Type B pancreatic cell (in vitro differentiated cells): ENCODE measurements around the gene CIRBP. TPM values are rescaled to one million over a fixed set of nuclear protein-coding genes. Genes with fewer than 3 reads are reported as not detected.

Experiments used
- DNase-seq: peaks from one replicate; pipeline ENCODE4 v3.0.0; 2021; ENCODE audit warnings: mixed read lengths; ENCODE audit not compliant: unreplicated experiment; ENCODE audit errors: extremely low spot score
- H3K27ac Mint-ChIP-seq: 2 replicates; pipeline ENCODE4 v1.8.0; 2021; ENCODE audit warnings: mild to moderate bottlenecking, mixed read lengths
- H3K27me3 Mint-ChIP-seq: 2 replicates; pipeline ENCODE4 v1.8.0; 2021; ENCODE audit warnings: mixed read lengths
- H3K36me3 Mint-ChIP-seq: 2 replicates; pipeline ENCODE4 v1.8.0; 2021; ENCODE audit warnings: mixed read lengths
- H3K4me1 Mint-ChIP-seq: one replicate; pipeline ENCODE4 v1.8.0; 2021; ENCODE audit warnings: mixed read lengths; ENCODE audit not compliant: unreplicated experiment
- H3K4me3 Mint-ChIP-seq: 2 replicates; pipeline ENCODE4 v1.8.0; 2021; ENCODE audit warnings: mild to moderate bottlenecking, mixed read lengths
- H3K9me3 Mint-ChIP-seq: 2 replicates; pipeline ENCODE4 v1.8.0; 2021; ENCODE audit warnings: mixed read lengths
- total RNA-seq: library from RNA; stranded (reverse); gene quantifications from 2 replicates; pipeline ENCODE4 v1.2.1, GENCODE V29; 2021; ENCODE audit warnings: low replicate concordance
- TF ChIP-seq, protein P1 (sequence below): fragments of 200-600 bp; sonication (generic); conservative IDR thresholded peaks from 2 replicates; pipeline ENCODE4 v1.5.0; 2021; ENCODE audit warnings: antibody characterized with exemption, mild to moderate bottlenecking

The CIRBP gene
- total RNA-seq, 1 donor from 2014 or later, result 421 TPM

GRCh38 chr19:1287354-1288225 lies 18.5 kb downstream of the CIRBP start:
- Mint-ChIP-seq H3K36me3 (no peaks in the 10 kb centered on the region), H3K27me3 (peaks cover 7% of the 10 kb centered on the region), H3K4me3 (peak overlapping the region; percentile 72), H3K27ac (no peak overlapping the region), H3K9me3 (no peaks in the 10 kb centered on the region), H3K4me1 (peaks cover 10% of the 10 kb centered on the region)
- no peak for DNase-seq
- TF ChIP-seq, protein P1, sequence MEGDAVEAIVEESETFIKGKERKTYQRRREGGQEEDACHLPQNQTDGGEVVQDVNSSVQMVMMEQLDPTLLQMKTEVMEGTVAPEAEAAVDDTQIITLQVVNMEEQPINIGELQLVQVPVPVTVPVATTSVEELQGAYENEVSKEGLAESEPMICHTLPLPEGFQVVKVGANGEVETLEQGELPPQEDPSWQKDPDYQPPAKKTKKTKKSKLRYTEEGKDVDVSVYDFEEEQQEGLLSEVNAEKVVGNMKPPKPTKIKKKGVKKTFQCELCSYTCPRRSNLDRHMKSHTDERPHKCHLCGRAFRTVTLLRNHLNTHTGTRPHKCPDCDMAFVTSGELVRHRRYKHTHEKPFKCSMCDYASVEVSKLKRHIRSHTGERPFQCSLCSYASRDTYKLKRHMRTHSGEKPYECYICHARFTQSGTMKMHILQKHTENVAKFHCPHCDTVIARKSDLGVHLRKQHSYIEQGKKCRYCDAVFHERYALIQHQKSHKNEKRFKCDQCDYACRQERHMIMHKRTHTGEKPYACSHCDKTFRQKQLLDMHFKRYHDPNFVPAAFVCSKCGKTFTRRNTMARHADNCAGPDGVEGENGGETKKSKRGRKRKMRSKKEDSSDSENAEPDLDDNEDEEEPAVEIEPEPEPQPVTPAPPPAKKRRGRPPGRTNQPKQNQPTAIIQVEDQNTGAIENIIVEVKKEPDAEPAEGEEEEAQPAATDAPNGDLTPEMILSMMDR, result no peak

DNA sequence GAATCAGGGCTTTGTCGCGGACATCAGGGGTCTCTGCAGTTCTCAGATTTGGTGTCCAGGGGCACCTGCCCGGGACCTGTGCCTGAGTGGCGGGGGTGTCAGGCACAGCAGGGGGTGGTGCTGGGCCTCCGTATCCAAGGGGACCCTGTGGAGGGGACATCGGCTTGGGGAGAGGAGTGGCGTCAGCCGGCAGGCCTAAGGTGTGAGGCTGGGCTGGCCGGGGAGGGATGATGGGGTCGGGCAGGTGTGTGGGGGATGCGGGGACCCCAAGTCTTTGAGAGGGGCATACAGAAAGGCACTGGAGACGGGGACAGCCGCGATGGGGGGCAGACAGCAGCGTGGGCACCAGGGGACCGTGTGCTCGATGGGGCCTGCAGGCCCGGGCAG lies 19.1 kb downstream of the CIRBP start:
- no peak for DNase-seq
- Mint-ChIP-seq H3K4me3 (peak overlapping the region; percentile 61), H3K4me1 (peaks cover 10% of the 10 kb centered on the region), H3K36me3 (no peaks in the 10 kb centered on the region), H3K27me3 (peaks cover 7% of the 10 kb centered on the region), H3K27ac (no peak overlapping the region), H3K9me3 (no peaks in the 10 kb centered on the region)
- TF ChIP-seq, protein P1, result no peak

GRCh38 chr19:1288833-1289685 lies 19.9 kb downstream of the CIRBP start:
- Mint-ChIP-seq H3K27me3 (peaks cover 7% of the 10 kb centered on the region), H3K4me1 (peaks cover 10% of the 10 kb centered on the region), H3K27ac (no peak overlapping the region), H3K4me3 (peak overlapping the region; percentile 55), H3K9me3 (no peaks in the 10 kb centered on the region), H3K36me3 (no peaks in the 10 kb centered on the region)
- TF ChIP-seq, protein P1, result no peak
- no peak for DNase-seq

- TF ChIP-seq, protein P1, result no peak
- no peak overlapping the region for H3K27ac Mint-ChIP-seq
- peaks cover 4% of the 10 kb centered on the region for H3K4me1 Mint-ChIP-seq
- DNase-seq, result no peak
- peaks cover 3% of the 10 kb centered on the region for H3K27me3 Mint-ChIP-seq
- H3K4me3 Mint-ChIP-seq, result no peak overlapping the region
- no peaks in the 10 kb centered on the region for H3K9me3 Mint-ChIP-seq
- no peaks in the 10 kb centered on the region for H3K36me3 Mint-ChIP-seq
These were observed 20.5 kb downstream of the CIRBP start for GRCh38 chr19:1289686-1290025.

GRCh38 chr19:1290196-1290702 lies 21.1 kb downstream of the CIRBP start:
- Mint-ChIP-seq H3K27me3 (no peaks in the 10 kb centered on the region), H3K27ac (no peak overlapping the region), H3K36me3 (no peaks in the 10 kb centered on the region), H3K4me1 (no peaks in the 10 kb centered on the region), H3K9me3 (no peaks in the 10 kb centered on the region), H3K4me3 (no peak overlapping the region)
- TF ChIP-seq, protein P1, result no peak
- DNase-seq, result no peak
